WI38 (cell line): ENCODE data around the gene NOXRED1.

ENCODE experiments used
- H3K4me3 ChIP-seq: 2 replicates; pipeline ENCODE4 v1.5.1; 2011; ENCODE audit warnings: low read depth, mild to moderate bottlenecking, control low read depth, low read length
- CTCF ChIP-seq: IDR thresholded peaks from 2 replicates; pipeline ENCODE4 v1.5.1; 2012; ENCODE audit warnings: low read depth, mild to moderate bottlenecking, control low read depth, low read length

Gene NOXRED1

GRCh38 chr14:77378701-77379100, 44.6 kb downstream of the NOXRED1 start:
- no peak for TF ChIP-seq CTCF
- H3K4me3 ChIP-seq: no peak overlapping the region

- TF ChIP-seq CTCF: no peak
- H3K4me3 ChIP-seq: peak overlapping the region; percentile 80
Measured at GRCh38 chr14:77377502-77377844, 45.9 kb downstream of the NOXRED1 start.

- peak within 1 kb of the TSS; percentile 80 for H3K4me3 ChIP-seq
- no peak for TF ChIP-seq CTCF
Measured at GRCh38 chr14:77376771-77377501, 46.4 kb downstream of the NOXRED1 start, which contains the start of the genes SAMD15 and TMED8. SAMD15 (plus strand) TSS chr14:77377379; CDS start chr14:77377419, 40 bp downstream. TMED8 (minus strand) TSS chr14:77377094; CDS start chr14:77377053, 41 bp downstream.

GRCh38 chr14:77375973-77376770, 47.2 kb downstream of the NOXRED1 start:
- peak overlapping the region; percentile 80 for H3K4me3 ChIP-seq
- no peak for TF ChIP-seq CTCF

GRCh38 chr14:77375164-77375950, 48.0 kb downstream of the NOXRED1 start:
- no peak overlapping the region for H3K4me3 ChIP-seq
- no peak for TF ChIP-seq CTCF

- no peak for TF ChIP-seq CTCF
- no peak overlapping the region for H3K4me3 ChIP-seq
Measured at GRCh38 chr14:77372304-77372841, 51.0 kb downstream of the NOXRED1 start.
